SJSA1 (cell line): ENCODE results near the gene SSU72. TPM values are rescaled to one million over a fixed set of nuclear protein-coding genes. Genes with fewer than 3 reads are reported as not detected.

ENCODE experiments used
- DNase-seq, 2 experiments: peaks; one replicate each; pipeline ENCODE4 v3.0.0-alpha.2; 2015 to 2020; ENCODE audit warnings: low spot score in 2 of 2, low read depth in 1 of 2
- H3K27ac ChIP-seq: fragments of 250-450 bp; sonication (Bioruptor Pico); 2 replicates; pipeline ENCODE4 v1.5.1; 2020; ENCODE audit warnings: mild to moderate bottlenecking, moderate library complexity
- H3K27me3 ChIP-seq: fragments of 250-450 bp; sonication (Bioruptor Pico); replicated peaks from 2 replicates; pipeline ENCODE4 v1.5.1; 2020; ENCODE audit warnings: mild to moderate bottlenecking, moderate library complexity
- H3K36me3 ChIP-seq: fragments of 250-450 bp; sonication (Bioruptor Pico); 2 replicates; pipeline ENCODE4 v1.5.1; 2020; ENCODE audit warnings: mild to moderate bottlenecking
- H3K4me1 ChIP-seq: fragments of 250-450 bp; sonication (Bioruptor Pico); replicated peaks from 2 replicates; pipeline ENCODE4 v1.6.1; 2021; ENCODE audit warnings: mild to moderate bottlenecking
- H3K4me3 ChIP-seq: fragments of 250-450 bp; sonication (Bioruptor Pico); 2 replicates; pipeline ENCODE4 v1.5.1; 2020; ENCODE audit warnings: mild to moderate bottlenecking
- H3K9me3 ChIP-seq: fragments of 250-450 bp; sonication (Bioruptor Pico); replicated peaks from 2 replicates; pipeline ENCODE4 v1.5.1; 2020; ENCODE audit warnings: mild to moderate bottlenecking
- total RNA-seq: library from RNA; depleted of rRNA; stranded (reverse); fragments of >200 nt; shearing (Covaris generic); gene quantifications from 2 replicates; pipeline ENCODE4 v1.2.3, GENCODE V29; 2014

The SSU72 gene
- total RNA-seq, 1 experiment from 2014 or later = 58.6 TPM

- peaks cover 16% of the 10 kb centered on the region for H3K27me3 ChIP-seq
- H3K4me1 ChIP-seq = peaks cover 13% of the 10 kb centered on the region
- no peak overlapping the region for H3K4me3 ChIP-seq
- H3K36me3 ChIP-seq = no peaks in the 10 kb centered on the region
- H3K9me3 ChIP-seq = peaks cover 2% of the 10 kb centered on the region; the same call in 1 of the 2 replicates
- no peak for DNase-seq
- no peak overlapping the region for H3K27ac ChIP-seq
Observed at GRCh38 chr1:1603671-1604373, 29.2 kb upstream of the SSU72 start.

DNA sequence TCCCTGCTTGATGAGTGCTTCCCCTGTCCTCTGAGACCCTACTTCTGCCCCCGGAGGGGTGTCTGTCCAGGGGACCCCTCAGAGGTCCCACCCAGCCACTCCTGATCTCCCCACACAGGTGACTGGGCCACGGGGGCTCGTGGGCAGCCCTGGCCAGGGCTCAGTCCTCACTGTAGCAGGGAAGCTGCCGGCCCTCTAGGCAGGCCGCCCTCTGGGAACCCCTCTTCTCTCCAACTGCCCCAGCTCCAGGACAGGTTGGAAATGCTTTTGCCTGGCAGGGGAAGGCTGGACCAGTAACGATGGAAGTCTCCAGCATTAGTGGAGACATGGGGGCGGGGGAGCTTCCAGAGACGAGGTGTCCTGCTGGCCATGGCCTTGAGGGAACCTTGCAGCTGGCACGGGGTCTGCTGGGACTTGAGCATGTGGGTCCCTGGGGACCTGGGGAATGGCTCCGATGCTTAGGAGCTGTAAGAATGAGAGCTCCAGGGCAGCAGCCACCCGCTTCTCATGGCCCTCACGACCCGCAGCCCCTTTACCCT lies 28.4 kb upstream of the SSU72 start:
- H3K36me3 ChIP-seq = no peaks in the 10 kb centered on the region
- no peak for DNase-seq

DNA sequence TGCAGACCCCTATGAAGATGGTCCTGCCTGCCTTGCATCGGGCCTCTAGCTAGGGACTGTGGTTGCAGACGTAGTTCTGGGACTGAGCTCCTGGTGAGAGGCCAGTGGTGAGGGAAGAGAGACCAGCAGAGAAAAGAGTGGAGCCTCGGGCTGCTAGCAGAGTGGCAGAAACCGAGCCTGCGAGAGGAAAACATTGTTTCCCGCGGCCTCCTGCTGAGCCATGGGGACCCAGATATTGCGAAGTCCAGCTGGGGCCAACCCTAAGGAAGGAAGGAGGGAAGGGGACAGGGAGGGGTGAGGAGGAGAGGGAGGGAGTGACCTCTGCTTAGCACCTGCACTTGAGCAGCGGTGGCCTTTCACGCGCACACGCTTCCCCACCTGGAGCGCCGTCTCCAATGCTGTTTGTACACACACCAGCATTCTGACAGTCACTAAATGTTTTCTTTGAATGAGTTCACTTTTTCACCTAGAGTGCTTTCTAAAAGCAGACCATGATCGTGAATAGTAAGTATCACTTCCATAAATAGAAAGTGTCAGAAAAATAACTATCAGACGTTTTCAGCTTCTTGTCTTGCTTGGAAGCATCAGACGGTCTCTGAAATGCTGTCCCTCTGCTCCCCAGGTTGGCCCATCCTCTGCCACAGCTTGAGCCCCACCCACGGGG lies 27.8 kb upstream of the SSU72 start:
- DNase-seq = no peak
- no peak overlapping the region for H3K27ac ChIP-seq

More for the DNA sequence above, 28.4 kb upstream of the SSU72 start:
- Histone ChIP-seq H3K27ac (no peak overlapping the region), H3K4me3 (no peak overlapping the region), H3K4me1 (peaks cover 13% of the 10 kb centered on the region), H3K9me3 (peaks cover 2% of the 10 kb centered on the region; the same call in 1 of the 2 replicates), H3K27me3 (peaks cover 24% of the 10 kb centered on the region)

DNA sequence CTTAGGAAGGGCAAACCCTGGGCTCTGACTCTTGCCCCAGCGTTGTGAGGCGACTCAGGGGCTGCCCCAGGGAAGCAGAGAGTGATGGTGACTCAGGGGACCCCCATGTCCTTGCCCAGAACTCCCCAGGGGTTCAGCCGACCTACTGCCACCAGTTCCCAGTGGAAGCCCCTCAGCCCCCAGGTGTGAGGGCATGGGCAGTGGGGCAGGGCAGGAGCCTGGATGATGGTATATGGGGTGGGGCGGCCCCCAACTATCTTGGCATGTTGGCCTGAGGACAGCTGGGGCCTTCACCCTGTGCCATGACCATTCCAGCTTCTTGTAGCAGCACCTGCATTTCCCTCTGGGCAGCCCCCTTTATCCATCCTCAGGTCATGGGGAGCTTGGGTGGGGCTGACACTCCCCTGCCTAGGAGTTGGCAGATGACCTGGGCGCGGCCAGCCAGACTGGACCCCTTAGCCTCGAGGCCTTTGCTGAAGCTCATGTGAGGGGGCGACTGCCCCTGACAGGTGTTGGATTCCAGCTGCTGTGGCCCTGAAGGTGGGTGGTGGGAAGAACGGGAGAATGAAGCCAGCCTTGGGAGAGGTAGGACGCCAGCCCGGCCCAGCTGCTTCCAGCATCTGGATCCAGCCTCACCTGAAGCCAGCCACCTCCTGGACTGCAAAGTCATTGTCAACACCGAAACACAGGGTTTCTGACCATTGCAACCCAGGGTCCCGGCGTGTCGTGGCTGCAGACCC lies 27.1 kb upstream of the SSU72 start:
- Histone ChIP-seq H3K4me1 (peaks cover 18% of the 10 kb centered on the region), H3K9me3 (peaks cover 2% of the 10 kb centered on the region; the same call in 1 of the 2 replicates), H3K27me3 (peaks cover 33% of the 10 kb centered on the region), H3K4me3 (no peak overlapping the region), H3K27ac (no peak overlapping the region), H3K36me3 (no peaks in the 10 kb centered on the region)
- no peak for DNase-seq

More for the DNA sequence above, 27.8 kb upstream of the SSU72 start:
- Histone ChIP-seq H3K27me3 (peaks cover 29% of the 10 kb centered on the region), H3K9me3 (peaks cover 2% of the 10 kb centered on the region; the same call in 1 of the 2 replicates), H3K4me3 (no peak overlapping the region), H3K36me3 (no peaks in the 10 kb centered on the region), H3K4me1 (peaks cover 18% of the 10 kb centered on the region)

- Histone ChIP-seq H3K36me3 (no peaks in the 10 kb centered on the region), H3K27me3 (peaks cover 40% of the 10 kb centered on the region), H3K4me3 (no peak overlapping the region), H3K4me1 (peaks cover 18% of the 10 kb centered on the region), H3K9me3 (peaks cover 2% of the 10 kb centered on the region; the same call in 1 of the 2 replicates), H3K27ac (no peak overlapping the region)
- DNase-seq = no peak
Observed at GRCh38 chr1:1600861-1601563, 26.3 kb upstream of the SSU72 start.

GRCh38 chr1:1599935-1600860 lies 25.5 kb upstream of the SSU72 start, which contains the start of gene FNDC10:
Gene FNDC10, minus strand, starts transcription at chr1:1600135. Its CDS starts 120 bp downstream, at chr1:1600015.
- H3K27me3 ChIP-seq = peaks cover 40% of the 10 kb centered on the region
- peaks cover 18% of the 10 kb centered on the region for H3K4me1 ChIP-seq
- peaks cover 2% of the 10 kb centered on the region; the same call in 1 of the 2 replicates for H3K9me3 ChIP-seq
- H3K36me3 ChIP-seq = no peaks in the 10 kb centered on the region
- DNase-seq = no peak
- no peak within 1 kb of the TSS for H3K27ac ChIP-seq
- peak within 1 kb of the TSS; percentile 33 for H3K4me3 ChIP-seq

GRCh38 chr1:1599030-1599934 lies 24.6 kb upstream of the SSU72 start:
- H3K36me3 ChIP-seq = no peaks in the 10 kb centered on the region
- peaks cover 18% of the 10 kb centered on the region for H3K4me1 ChIP-seq
- H3K27ac ChIP-seq = no peak overlapping the region
- H3K4me3 ChIP-seq = peak overlapping the region; percentile 33
- DNase-seq = no peak
- H3K27me3 ChIP-seq = peaks cover 40% of the 10 kb centered on the region
- peaks cover 2% of the 10 kb centered on the region; the same call in 1 of the 2 replicates for H3K9me3 ChIP-seq

DNA sequence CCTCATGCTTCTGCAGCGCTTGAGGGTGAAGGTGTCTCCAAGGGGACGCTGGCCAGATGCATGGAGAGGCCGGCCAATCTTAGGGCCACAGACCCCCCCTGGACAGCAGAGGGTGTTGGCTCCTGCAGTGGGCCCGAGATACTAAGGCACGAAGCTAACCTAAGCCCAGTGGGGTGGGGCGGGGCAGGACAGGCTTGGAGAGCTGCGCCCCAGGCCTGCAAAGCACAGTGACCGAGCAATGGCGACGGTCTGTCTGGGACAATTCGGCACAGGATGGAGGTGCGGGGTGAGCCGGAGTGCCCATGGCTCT lies 24.0 kb upstream of the SSU72 start:
- peaks cover 40% of the 10 kb centered on the region for H3K27me3 ChIP-seq
- DNase-seq = no peak
- H3K4me3 ChIP-seq = no peak overlapping the region
- no peak overlapping the region for H3K27ac ChIP-seq
- H3K4me1 ChIP-seq = peaks cover 18% of the 10 kb centered on the region
- H3K36me3 ChIP-seq = no peaks in the 10 kb centered on the region
- peaks cover 2% of the 10 kb centered on the region; the same call in 1 of the 2 replicates for H3K9me3 ChIP-seq

- Histone ChIP-seq H3K27me3 (peaks cover 40% of the 10 kb centered on the region), H3K4me1 (peaks cover 18% of the 10 kb centered on the region), H3K9me3 (peaks cover 2% of the 10 kb centered on the region; the same call in 1 of the 2 replicates), H3K27ac (no peak overlapping the region), H3K36me3 (no peaks in the 10 kb centered on the region), H3K4me3 (no peak overlapping the region)
- DNase-seq = no peak
Observed at GRCh38 chr1:1598051-1598719, 23.5 kb upstream of the SSU72 start.

DNA sequence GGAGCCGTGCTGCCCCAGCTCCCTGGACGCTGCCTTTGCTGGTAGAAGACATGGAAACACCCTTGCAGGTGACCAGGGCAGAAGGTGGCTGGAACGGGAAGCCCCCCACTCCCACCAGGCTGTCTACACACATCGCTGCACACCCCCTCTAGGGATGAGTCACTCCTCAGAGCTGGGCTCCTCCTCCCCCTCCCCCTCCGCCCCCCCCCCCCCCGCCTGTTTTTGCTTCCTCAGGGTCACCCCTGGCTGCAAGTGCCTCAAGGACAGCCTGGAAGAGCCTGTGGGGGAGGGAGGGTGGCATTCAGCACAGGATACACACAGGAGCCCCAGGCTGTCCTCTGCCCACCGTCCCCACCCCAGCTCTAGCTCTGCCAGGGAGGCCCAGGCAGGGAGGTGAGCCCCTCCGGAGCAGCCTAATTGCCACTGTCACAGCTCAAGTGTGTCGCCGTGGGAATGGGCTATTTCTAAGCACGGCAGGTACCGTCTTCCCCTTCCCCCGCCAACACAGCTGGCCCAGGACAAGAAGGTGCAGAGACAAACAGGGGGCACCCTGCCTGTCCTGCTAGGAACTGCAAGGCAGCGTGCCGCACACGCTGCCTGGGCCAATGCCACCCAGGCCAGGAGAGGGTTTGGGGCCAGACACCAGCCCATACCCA lies 22.7 kb upstream of the SSU72 start:
- DNase-seq = no peak
- peaks cover 40% of the 10 kb centered on the region for H3K27me3 ChIP-seq
- no peak overlapping the region for H3K4me3 ChIP-seq

More for the DNA sequence above, 22.7 kb upstream of the SSU72 start:
- Histone ChIP-seq H3K27ac (no peak overlapping the region), H3K36me3 (no peaks in the 10 kb centered on the region), H3K4me1 (peaks cover 18% of the 10 kb centered on the region), H3K9me3 (peaks cover 2% of the 10 kb centered on the region; the same call in 1 of the 2 replicates)
